LNCaP clone FGC (cell line): ENCODE data around the gene FSTL4.

ENCODE experiments used
- DNase-seq: peaks from one replicate; pipeline ENCODE4 v3.0.0-alpha.2; 2011; ENCODE audit warnings: low read depth
- H3K4me3 ChIP-seq: 2 replicates; pipeline ENCODE4 v1.5.1; 2011; ENCODE audit warnings: mild to moderate bottlenecking, low read depth, low read length, control low read depth
- TF ChIP-seq, protein P1 (sequence below): IDR thresholded peaks from 2 replicates; pipeline ENCODE4 v1.5.1; 2012; ENCODE audit warnings: mild to moderate bottlenecking; ENCODE audit not compliant: control insufficient read depth, insufficient read depth; ENCODE audit errors: extremely low read depth

Gene FSTL4

DNA sequence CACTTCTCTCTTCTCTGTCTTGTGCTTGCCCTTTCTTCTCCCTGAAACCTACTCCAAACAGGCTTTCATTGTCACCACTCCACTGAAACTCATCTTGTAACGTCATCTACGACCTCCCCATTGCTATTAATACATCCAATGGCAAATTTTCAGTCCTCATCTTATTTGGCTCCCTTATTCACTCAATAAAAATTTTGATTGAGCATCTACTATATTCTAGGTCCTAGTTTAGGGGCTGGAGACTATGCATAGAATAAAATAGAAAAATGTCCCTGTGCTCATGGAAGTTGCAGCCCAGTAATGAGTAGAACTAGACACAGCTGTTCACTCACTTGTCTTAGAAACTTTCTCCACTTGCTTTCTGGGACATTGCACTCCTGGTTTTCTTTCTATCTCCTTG lies 24.9 kb upstream of the FSTL4 start:
- no peak for DNase-seq

DNA sequence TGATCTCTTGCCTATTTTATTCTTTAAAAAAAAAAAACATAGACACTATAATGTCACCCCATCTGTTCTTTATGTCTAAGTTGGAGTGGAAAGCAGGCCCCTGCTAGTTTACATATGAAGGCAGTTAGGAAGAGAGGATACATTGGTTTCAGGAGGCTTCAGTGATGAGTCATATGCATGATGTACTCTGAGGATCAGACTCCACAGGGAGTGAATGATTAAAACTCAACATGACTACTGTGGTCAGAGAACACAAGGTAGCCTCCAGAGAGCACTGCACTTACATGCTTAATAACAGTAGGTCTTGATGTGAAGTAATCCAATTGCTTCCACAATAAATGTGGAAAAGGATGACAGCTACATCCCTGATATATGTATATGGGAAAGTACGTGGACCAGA lies 22.7 kb upstream of the FSTL4 start:
- DNase-seq, result no peak
- H3K4me3 ChIP-seq, result no peak overlapping the region
- TF ChIP-seq, protein P1, sequence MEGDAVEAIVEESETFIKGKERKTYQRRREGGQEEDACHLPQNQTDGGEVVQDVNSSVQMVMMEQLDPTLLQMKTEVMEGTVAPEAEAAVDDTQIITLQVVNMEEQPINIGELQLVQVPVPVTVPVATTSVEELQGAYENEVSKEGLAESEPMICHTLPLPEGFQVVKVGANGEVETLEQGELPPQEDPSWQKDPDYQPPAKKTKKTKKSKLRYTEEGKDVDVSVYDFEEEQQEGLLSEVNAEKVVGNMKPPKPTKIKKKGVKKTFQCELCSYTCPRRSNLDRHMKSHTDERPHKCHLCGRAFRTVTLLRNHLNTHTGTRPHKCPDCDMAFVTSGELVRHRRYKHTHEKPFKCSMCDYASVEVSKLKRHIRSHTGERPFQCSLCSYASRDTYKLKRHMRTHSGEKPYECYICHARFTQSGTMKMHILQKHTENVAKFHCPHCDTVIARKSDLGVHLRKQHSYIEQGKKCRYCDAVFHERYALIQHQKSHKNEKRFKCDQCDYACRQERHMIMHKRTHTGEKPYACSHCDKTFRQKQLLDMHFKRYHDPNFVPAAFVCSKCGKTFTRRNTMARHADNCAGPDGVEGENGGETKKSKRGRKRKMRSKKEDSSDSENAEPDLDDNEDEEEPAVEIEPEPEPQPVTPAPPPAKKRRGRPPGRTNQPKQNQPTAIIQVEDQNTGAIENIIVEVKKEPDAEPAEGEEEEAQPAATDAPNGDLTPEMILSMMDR, result no peak

More for the DNA sequence above, 24.9 kb upstream of the FSTL4 start:
- TF ChIP-seq, protein P1, result no peak
- H3K4me3 ChIP-seq, result no peak overlapping the region

DNA sequence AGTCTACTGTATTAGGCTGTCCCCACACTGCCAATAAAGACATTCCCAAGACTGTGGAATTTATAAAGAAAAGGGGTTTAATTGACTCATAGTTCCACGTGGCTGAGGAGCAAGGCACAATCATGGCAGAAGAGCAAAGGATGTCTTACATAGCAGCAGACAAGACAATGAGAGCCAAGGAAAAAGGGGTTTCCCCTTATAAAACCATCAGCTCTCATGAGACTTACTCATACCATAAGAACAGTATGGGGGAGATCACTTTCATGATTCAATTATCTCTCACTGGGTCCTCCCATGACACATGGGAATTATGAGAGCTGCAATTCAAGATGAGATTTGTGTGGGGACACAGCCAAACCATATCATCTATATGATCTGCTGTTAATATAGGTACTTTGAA lies 14.8 kb upstream of the FSTL4 start:
- no peak for DNase-seq
- TF ChIP-seq, protein P1, result no peak
- no peak overlapping the region for H3K4me3 ChIP-seq

DNA sequence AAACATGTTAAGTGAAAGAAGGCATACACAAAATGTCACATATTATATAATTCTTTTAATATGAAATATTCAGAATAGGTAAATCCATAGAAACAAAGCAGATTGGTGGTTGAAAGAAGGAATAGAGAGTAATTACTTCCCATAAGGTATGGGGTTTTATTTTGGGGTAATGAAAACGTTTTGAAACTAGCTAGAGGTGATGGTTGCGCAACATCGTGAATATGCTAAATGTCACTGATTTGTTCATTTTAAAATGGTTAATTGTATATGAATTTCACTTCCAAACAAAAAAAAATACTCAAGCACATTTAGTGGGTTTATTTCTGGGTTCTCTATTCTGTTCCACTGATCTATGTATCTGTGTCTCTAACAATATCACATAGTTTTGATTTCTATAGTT lies 12.0 kb upstream of the FSTL4 start:
- TF ChIP-seq, protein P1, result no peak
- no peak overlapping the region for H3K4me3 ChIP-seq
- no peak for DNase-seq

DNA sequence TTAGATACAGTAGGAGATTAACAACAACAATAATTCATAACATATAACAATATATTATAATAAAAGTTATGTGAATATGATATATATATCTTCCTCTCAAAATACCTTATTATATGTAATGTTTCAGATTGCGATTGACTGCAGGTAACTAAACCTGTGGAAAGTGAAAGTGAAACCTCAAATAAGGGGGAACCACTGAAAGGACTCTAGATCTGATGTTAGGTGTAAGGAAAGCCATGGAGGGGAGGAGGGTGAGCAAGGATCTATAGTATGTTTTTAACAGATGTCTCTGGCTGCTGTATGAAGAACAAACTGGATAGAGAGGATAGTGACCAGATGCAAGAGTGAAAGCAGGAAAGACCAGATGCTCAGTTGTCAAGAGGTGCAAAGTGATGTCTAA lies 5.8 kb upstream of the FSTL4 start:
- TF ChIP-seq, protein P1, result no peak
- no peak for DNase-seq
- no peak overlapping the region for H3K4me3 ChIP-seq

DNA sequence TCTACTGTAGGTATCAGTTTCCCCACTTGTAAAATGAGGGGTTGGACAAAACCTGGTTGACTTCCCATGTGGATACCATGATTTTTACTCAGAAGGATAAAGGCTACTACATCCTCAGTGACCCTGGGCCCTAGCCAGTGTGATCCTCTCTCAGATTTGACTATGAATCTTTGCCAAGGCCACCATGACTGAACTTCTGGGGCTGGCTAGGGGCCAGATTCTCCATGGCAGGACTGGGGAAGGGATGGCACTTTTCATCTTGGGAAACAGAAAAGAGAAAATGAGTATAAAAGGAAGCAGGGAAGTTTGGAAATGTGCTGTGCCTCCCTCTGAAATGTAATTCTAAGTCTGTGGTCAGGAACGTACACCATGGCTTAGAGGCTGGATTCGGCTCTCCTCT lies 1.4 kb upstream of the FSTL4 start:
- no peak for DNase-seq
- H3K4me3 ChIP-seq, result no peak overlapping the region
- TF ChIP-seq, protein P1, result no peak

DNA sequence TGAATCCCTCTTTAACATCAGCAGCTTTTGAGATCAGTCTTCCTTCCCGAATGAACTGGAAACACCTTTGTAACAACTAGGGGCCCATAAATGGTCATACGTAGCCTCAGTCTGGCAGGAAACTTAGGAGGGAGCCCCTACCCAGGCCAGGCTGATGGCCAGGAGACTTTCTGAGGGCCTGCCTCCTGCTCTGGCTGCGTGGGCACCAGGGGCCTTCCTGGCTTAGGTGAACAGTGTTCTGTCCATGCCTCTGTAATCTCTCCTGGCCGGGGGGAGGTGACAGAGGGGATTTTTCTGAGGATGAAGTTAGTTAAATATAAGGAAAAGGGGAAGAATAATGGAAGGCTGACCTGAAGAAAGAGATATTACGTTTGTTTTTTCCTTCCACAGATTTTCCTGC lies 843 bp upstream of the FSTL4 start:
- H3K4me3 ChIP-seq, result no peak overlapping the region
- TF ChIP-seq, protein P1, result no peak
- DNase-seq, result no peak
